Mammary epithelial cell (primary cell): ENCODE measurements around the gene DUOX2.

Experiments
- EZH2 ChIP-seq: IDR thresholded peaks from 2 replicates; pipeline ENCODE4 v1.6.1; 2012; ENCODE audit warnings: low read length, inconsistent platforms, borderline replicate concordance
- TF ChIP-seq, protein P1 (sequence below), 2 donors: IDR thresholded peaks in 1 of 2; conservative IDR thresholded peaks in 1 of 2; 2 replicates each; pipeline ENCODE4 v1.5.1; 2011 to 2012; ENCODE audit warnings: inconsistent platforms in 2 of 2, low read length in 2 of 2, mild to moderate bottlenecking in 2 of 2, control low read depth in 1 of 2, low read depth in 1 of 2; ENCODE audit not compliant: insufficient read depth in 1 of 2; ENCODE audit errors: extremely low read depth in 1 of 2

DNA sequence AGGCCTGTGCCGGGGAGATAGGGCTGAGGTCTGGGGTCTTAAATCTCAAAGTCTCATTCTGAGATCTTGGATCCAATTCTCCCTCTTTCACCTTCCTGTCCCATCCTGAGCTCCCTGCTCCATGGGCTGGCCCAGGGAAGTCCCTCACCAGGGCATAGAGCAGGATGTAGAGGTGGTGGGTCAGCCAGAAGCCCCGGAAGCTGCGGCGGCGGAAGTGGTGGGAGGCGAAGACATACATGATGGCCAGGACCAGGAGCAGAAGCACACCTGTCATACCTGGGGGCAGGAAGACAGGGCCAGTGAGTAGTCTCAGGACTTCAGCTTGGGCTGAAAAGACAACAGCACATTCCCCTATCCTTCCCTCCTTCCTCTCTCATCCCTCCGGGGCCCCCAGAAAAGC, 16.5 kb downstream of the DUOX2 start:
- TF ChIP-seq, protein P1, sequence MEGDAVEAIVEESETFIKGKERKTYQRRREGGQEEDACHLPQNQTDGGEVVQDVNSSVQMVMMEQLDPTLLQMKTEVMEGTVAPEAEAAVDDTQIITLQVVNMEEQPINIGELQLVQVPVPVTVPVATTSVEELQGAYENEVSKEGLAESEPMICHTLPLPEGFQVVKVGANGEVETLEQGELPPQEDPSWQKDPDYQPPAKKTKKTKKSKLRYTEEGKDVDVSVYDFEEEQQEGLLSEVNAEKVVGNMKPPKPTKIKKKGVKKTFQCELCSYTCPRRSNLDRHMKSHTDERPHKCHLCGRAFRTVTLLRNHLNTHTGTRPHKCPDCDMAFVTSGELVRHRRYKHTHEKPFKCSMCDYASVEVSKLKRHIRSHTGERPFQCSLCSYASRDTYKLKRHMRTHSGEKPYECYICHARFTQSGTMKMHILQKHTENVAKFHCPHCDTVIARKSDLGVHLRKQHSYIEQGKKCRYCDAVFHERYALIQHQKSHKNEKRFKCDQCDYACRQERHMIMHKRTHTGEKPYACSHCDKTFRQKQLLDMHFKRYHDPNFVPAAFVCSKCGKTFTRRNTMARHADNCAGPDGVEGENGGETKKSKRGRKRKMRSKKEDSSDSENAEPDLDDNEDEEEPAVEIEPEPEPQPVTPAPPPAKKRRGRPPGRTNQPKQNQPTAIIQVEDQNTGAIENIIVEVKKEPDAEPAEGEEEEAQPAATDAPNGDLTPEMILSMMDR (conservative IDR thresholded peaks at IDR 0.05 in 1 of 2, IDR thresholded peaks at IDR 0.05 in 1 of 2; ENCODE audit: extremely low read depth in 1 of 2, insufficient read depth in 1 of 2, low read depth in 1 of 2, low read length in 2 of 2): no peak
- TF ChIP-seq EZH2: no peak
